H9 (cell line): ENCODE measurements around the gene IL18R1. TPM values are rescaled to one million over a fixed set of nuclear protein-coding genes. Genes with fewer than 3 reads are reported as not detected.

ENCODE experiments used
- DNase-seq: peaks from one replicate; pipeline ENCODE4 v3.0.0-alpha.2; 2017
- H2AFZ ChIP-seq: one replicate; pipeline ENCODE4 v1.6.1; 2013; ENCODE audit warnings: mild to moderate bottlenecking, low read length, control low read depth, moderate library complexity
- H2AK5ac ChIP-seq: 2 replicates; pipeline ENCODE4 v1.6.1; 2013; ENCODE audit warnings: low read length, control low read depth, mixed read lengths; ENCODE audit not compliant: insufficient read length
- H2BK120ac ChIP-seq: one replicate; pipeline ENCODE4 v1.6.1; 2013; ENCODE audit warnings: low read depth, mild to moderate bottlenecking, low read length, control low read depth, inconsistent platforms; ENCODE audit not compliant: poor library complexity, severe bottlenecking
- H2BK12ac ChIP-seq: 2 replicates; pipeline ENCODE4 v1.6.1; 2013; ENCODE audit warnings: low read length, control low read depth, mixed read lengths, low read depth; ENCODE audit not compliant: insufficient read length
- H2BK15ac ChIP-seq: 2 replicates; pipeline ENCODE4 v1.6.1; 2013; ENCODE audit warnings: low read depth, low read length, control low read depth
- H2BK20ac ChIP-seq: one replicate; pipeline ENCODE4 v1.6.1; 2013; ENCODE audit warnings: low read depth, mild to moderate bottlenecking, low read length, control low read depth, inconsistent platforms; ENCODE audit not compliant: poor library complexity, severe bottlenecking
- H2BK5ac ChIP-seq: 2 replicates; pipeline ENCODE4 v1.6.1; 2013; ENCODE audit warnings: low read length, control low read depth, mixed read lengths; ENCODE audit not compliant: insufficient read length
- H3K14ac ChIP-seq: 2 replicates; pipeline ENCODE4 v1.6.1; 2013; ENCODE audit warnings: low read length, control low read depth; ENCODE audit not compliant: insufficient read depth
- H3K18ac ChIP-seq: 2 replicates; pipeline ENCODE4 v1.6.1; 2013; ENCODE audit warnings: low read depth, mild to moderate bottlenecking, mixed read lengths, low read length, control low read depth; ENCODE audit not compliant: insufficient read length
- H3K23ac ChIP-seq: 2 replicates; pipeline ENCODE4 v1.6.1; 2013; ENCODE audit warnings: low read length, control low read depth, mixed read lengths, low read depth; ENCODE audit not compliant: insufficient read length
- H3K23me2 ChIP-seq: 2 replicates; pipeline ENCODE4 v1.6.1; 2013; ENCODE audit warnings: low read depth, mild to moderate bottlenecking, mixed read lengths, low read length, control low read depth; ENCODE audit not compliant: insufficient read length, poor library complexity, severe bottlenecking
- H3K27ac ChIP-seq: 2 replicates; pipeline ENCODE4 v1.5.1; 2013; ENCODE audit warnings: low read length, control low read depth, mixed read lengths, low read depth; ENCODE audit not compliant: insufficient read length
- H3K27me3 ChIP-seq: 2 replicates; pipeline ENCODE4 v1.6.1; 2013; ENCODE audit warnings: low read length, control low read depth, inconsistent platforms; ENCODE audit not compliant: insufficient read depth
- H3K4ac ChIP-seq: 2 replicates; pipeline ENCODE4 v1.6.1; 2013; ENCODE audit warnings: low read depth, mild to moderate bottlenecking, control low read depth, inconsistent platforms, low read length, moderate library complexity
- H3K4me1 ChIP-seq: 2 replicates; pipeline ENCODE4 v1.6.1; 2013; ENCODE audit warnings: low read length, control low read depth, inconsistent platforms; ENCODE audit not compliant: insufficient read depth
- H3K4me2 ChIP-seq: 2 replicates; pipeline ENCODE4 v1.6.1; 2013; ENCODE audit warnings: low read length, control low read depth, mixed read lengths; ENCODE audit not compliant: insufficient read length, insufficient read depth
- H3K56ac ChIP-seq: 2 replicates; pipeline ENCODE4 v1.6.1; 2013; ENCODE audit warnings: low read depth, mild to moderate bottlenecking, mixed read lengths, low read length, control low read depth; ENCODE audit not compliant: insufficient read length
- H3K79me1 ChIP-seq: 2 replicates; pipeline ENCODE4 v1.6.1; 2013; ENCODE audit warnings: low read depth, mild to moderate bottlenecking, moderate library complexity, low read length, control low read depth, inconsistent platforms; ENCODE audit not compliant: insufficient read depth, poor library complexity, severe bottlenecking
- H3K79me2 ChIP-seq: 2 replicates; pipeline ENCODE4 v1.6.1; 2013; ENCODE audit warnings: low read length, control low read depth, inconsistent platforms; ENCODE audit not compliant: insufficient read depth
- H3K9ac ChIP-seq: 2 replicates; pipeline ENCODE4 v1.6.1; 2013; ENCODE audit warnings: low read length, control low read depth, mixed read lengths; ENCODE audit not compliant: insufficient read length; ENCODE audit errors: extremely low read depth
- H3K9me3 ChIP-seq: one replicate; pipeline ENCODE4 v1.6.1; 2013; ENCODE audit warnings: low read depth, low read length, inconsistent platforms; ENCODE audit not compliant: control insufficient read depth
- H3T11ph ChIP-seq: one replicate; pipeline ENCODE4 v1.6.1; 2013; ENCODE audit warnings: mild to moderate bottlenecking, low read length, control low read depth, inconsistent platforms
- H4K20me1 ChIP-seq: one replicate; pipeline ENCODE4 v1.6.1; 2013; ENCODE audit not compliant: control insufficient read depth, insufficient read length, insufficient read depth
- H4K5ac ChIP-seq: 2 replicates; pipeline ENCODE4 v1.6.1; 2013; ENCODE audit warnings: low read depth, mild to moderate bottlenecking, mixed read lengths, low read length, control low read depth; ENCODE audit not compliant: insufficient read length
- H4K8ac ChIP-seq: replicated peaks from 2 replicates; pipeline ENCODE4 v1.6.1; 2013; ENCODE audit warnings: low read length, control low read depth, mixed read lengths, low read depth; ENCODE audit not compliant: insufficient read length
- H4K91ac ChIP-seq: 2 replicates; pipeline ENCODE4 v1.6.1; 2013; ENCODE audit warnings: low read depth, mild to moderate bottlenecking, moderate library complexity, mixed read lengths, low read length, control low read depth; ENCODE audit not compliant: insufficient read length
- H3K27ac Mint-ChIP-seq, 3 experiments: 2 replicates in 2 of 3; 3 replicates in 1 of 3; pipeline ENCODE4 v1.8.0; 2020 to 2021; ENCODE audit warnings: mixed read lengths in 3 of 3, mild to moderate bottlenecking in 1 of 3, moderate library complexity in 1 of 3
- H3K27me3 Mint-ChIP-seq: 2 replicates; pipeline ENCODE4 v1.8.0; 2021; ENCODE audit warnings: low read depth, mild to moderate bottlenecking, moderate library complexity, mixed read lengths
- H3K36me3 Mint-ChIP-seq, 3 experiments: 2 replicates in 2 of 3; 3 replicates in 1 of 3; pipeline ENCODE4 v1.8.0; 2020 to 2021; ENCODE audit warnings: low read depth in 3 of 3, mixed read lengths in 3 of 3; ENCODE audit not compliant: insufficient read depth in 1 of 3
- H3K4me1 Mint-ChIP-seq, 2 experiments: 2 replicates each; pipeline ENCODE4 v1.8.0; 2020; ENCODE audit warnings: mixed read lengths in 2 of 2
- H3K4me3 Mint-ChIP-seq, 2 experiments: 2 replicates in 1 of 2; 3 replicates in 1 of 2; pipeline ENCODE4 v1.8.0; 2020 to 2021; ENCODE audit warnings: mild to moderate bottlenecking in 2 of 2, mixed read lengths in 2 of 2, moderate library complexity in 1 of 2
- H3K9me3 Mint-ChIP-seq, 2 experiments: 2 replicates in 1 of 2; 3 replicates in 1 of 2; pipeline ENCODE4 v1.8.0; 2020; ENCODE audit warnings: mild to moderate bottlenecking in 2 of 2, mixed read lengths in 2 of 2, moderate library complexity in 1 of 2
- CTCF ChIP-seq: fragments of 200-600 bp; sonication (generic); conservative IDR thresholded peaks from 3 replicates; pipeline ENCODE4 v1.8.0; 2021; ENCODE audit warnings: antibody characterized with exemption, mild to moderate bottlenecking
- WGBS: extraction: QIAGEN DNeasy Blood & Tissue Kit; methylation state at CpG from one replicate; pipeline ENCODE4 v1.1.7; 2013; ENCODE audit warnings: missing lambda C conversion rate, low lambda C conversion rate, mixed read lengths; ENCODE audit not compliant: insufficient read length; ENCODE audit errors: extremely low coverage; 5-methylcytosine and 5-hydroxymethylcytosine counted together
- total RNA-seq: library from RNA; stranded (reverse); gene quantifications from 2 replicates; pipeline ENCODE4 v1.2.1, GENCODE V29; 2021

Gene IL18R1
- total RNA-seq, 1 experiment from 2014 or later = not detected

GRCh38 chr2:102376052-102376591 lies 20.5 kb downstream of the IL18R1 start:
- no peak for DNase-seq

More at GRCh38 chr2:102376052-102376591, 20.5 kb downstream of the IL18R1 start:
- Histone ChIP-seq H3T11ph (no peak overlapping the region), H2BK15ac (no peak overlapping the region), H3K56ac (no peak overlapping the region), H2BK120ac (no peak overlapping the region), H2AK5ac (no peak overlapping the region), H3K27me3 (no peaks in the 10 kb centered on the region), H3K18ac (no peak overlapping the region), H3K4ac (no peak overlapping the region), H4K5ac (no peak overlapping the region), H2AFZ (no peak overlapping the region), H3K23me2 (peaks cover 3% of the 10 kb centered on the region), H3K4me1 (no peaks in the 10 kb centered on the region), H3K79me1 (no peaks in the 10 kb centered on the region), H2BK12ac (no peak overlapping the region), H4K91ac (no peak overlapping the region), H3K9me3 (peaks cover 7% of the 10 kb centered on the region), H4K20me1 (no peaks in the 10 kb centered on the region), H2BK5ac (no peak overlapping the region), H3K27ac (no peak overlapping the region), H3K79me2 (no peaks in the 10 kb centered on the region), H3K23ac (no peak overlapping the region), H3K4me2 (no peak overlapping the region), H3K9ac (no peak overlapping the region), H3K14ac (no peak overlapping the region), H4K8ac (no peak overlapping the region), H2BK20ac (no peak overlapping the region)
- peaks cover 38 to 54% of the 10 kb centered on the region in 2 experiments for H3K9me3 Mint-ChIP-seq
- H3K36me3 Mint-ChIP-seq = peaks cover 0 to 2% (median 0%) of the 10 kb centered on the region in 3 experiments; a peak in 2 of 7 replicates
- no peak overlapping the region for H3K27ac Mint-ChIP-seq
- H3K4me1 Mint-ChIP-seq = no peaks in the 10 kb centered on the region
- WGBS = no CpG with 5 or more reads among the region's 1 CpG
- H3K4me3 Mint-ChIP-seq = peak overlapping the region in 1 of 2 experiments; percentile 38; a peak in 1 of 5 replicates
- TF ChIP-seq CTCF = no peak
- H3K27me3 Mint-ChIP-seq = peaks cover 7% of the 10 kb centered on the region
